ENCODE results near the gene SDHB. TPM values are rescaled to one million over a fixed set of nuclear protein-coding genes. Genes with fewer than 3 reads are reported as not detected.

SDHB gene
- total and polyA plus RNA-seq, 2 of the 8 experiments (the other 6 are each of a cell fraction or from before 2014, with no cell fraction given): 84.0 to 98.7 TPM

DNA sequence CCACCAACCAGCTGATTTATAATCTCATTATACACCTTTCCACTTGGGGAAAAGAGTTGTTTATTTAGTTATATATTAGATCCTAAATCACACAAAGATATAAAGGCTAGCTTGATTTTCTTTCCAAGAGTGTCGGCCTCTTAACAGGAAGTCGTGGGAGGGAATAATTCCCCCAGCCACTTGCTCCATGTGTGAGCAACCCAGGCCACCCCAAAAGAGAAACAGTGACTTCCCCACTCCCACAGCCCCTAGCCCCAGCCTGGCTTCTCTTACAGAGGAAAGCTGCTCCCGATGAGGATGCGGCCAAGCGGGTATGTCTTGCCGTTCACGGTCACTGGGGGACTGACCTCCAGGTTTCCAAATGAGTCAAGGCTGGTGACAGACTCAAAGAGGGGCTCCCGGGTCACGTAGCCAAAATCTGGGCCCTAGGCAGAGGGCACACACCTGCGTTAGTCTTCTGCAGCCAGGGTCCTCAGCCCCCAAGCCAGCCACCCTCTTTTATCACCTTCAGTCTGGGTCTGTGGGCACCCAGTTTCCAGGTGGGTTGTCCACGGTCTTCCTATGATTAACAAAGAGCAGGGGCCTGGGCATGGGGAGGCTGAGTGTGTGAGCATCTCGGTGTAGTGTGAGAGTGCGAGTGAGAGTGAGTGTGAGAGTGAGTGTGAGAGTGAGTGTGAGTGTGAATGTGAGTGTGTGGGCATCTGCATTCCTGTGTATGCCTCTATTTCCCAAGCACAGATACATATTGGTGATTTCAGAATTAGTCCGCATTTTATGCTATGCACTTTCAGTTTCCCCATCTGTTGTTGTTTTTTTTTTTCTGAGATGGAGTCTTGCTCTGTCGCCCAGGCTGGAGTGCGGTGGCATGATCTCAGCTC is 25.4 kb upstream of the SDHB start:
- FAIRE-seq: no peak
- Histone ChIP-seq H4K91ac (replicated peaks; ENCODE audit: insufficient read length, low read length) (no peak overlapping the region), H2AK5ac (ENCODE audit: low read depth, low read length) (no peak overlapping the region), H2BK5ac (ENCODE audit: low read depth, low read length) (no peak overlapping the region), H3K9ac (replicated peaks in 1 of 4; ENCODE audit: extremely low read depth in 1 of 4, low read depth in 3 of 4, low read length in 3 of 4) (no peak overlapping the region), H4K8ac (ENCODE audit: extremely low read depth, insufficient read depth, low read length) (no peak overlapping the region), H3K23me2 (ENCODE audit: low read depth, low read length) (no peaks in the 10 kb centered on the region), H2BK15ac (ENCODE audit: low read length) (no peak overlapping the region), H3K14ac (ENCODE audit: insufficient read length) (no peak overlapping the region), H3K4me2 (ENCODE audit: insufficient read depth in 1 of 2, low read depth in 2 of 2, low read length in 2 of 2) (no peak overlapping the region), H3K23ac (ENCODE audit: insufficient read length) (no peak overlapping the region), H3K36me3 (ENCODE audit: control insufficient read depth in 2 of 4, insufficient read depth in 4 of 4, low read length in 3 of 4) (no peaks in the 10 kb centered on the region), H3K4ac (replicated peaks; ENCODE audit: insufficient read length, low read depth, low read length) (no peak overlapping the region), H3K79me1 (ENCODE audit: low read depth, low read length) (no peaks in the 10 kb centered on the region), H2AFZ (ENCODE audit: low read length) (no peak overlapping the region), H3K56ac (replicated peaks; ENCODE audit: insufficient read length, low read depth, low read length) (no peak overlapping the region), H3K79me2 (ENCODE audit: control insufficient read depth in 1 of 2, insufficient read depth in 2 of 2, low read length in 2 of 2) (no peaks in the 10 kb centered on the region), H4K20me1 (replicated peaks in 1 of 2; ENCODE audit: control insufficient read depth in 1 of 2, insufficient read depth in 2 of 2, low read length in 2 of 2) (no peaks in the 10 kb centered on the region), H3K4me3 (ENCODE audit: extremely low read depth in 1 of 4, insufficient read depth in 2 of 4, low read depth in 3 of 4, low read length in 4 of 4) (no peak overlapping the region), H2BK12ac (ENCODE audit: low read depth, low read length) (no peak overlapping the region), H3K9me3 (ENCODE audit: insufficient read depth in 2 of 2, low read depth in 1 of 2, low read length in 1 of 2) (peaks cover 0 to 3% of the 10 kb centered on the region in 2 experiments; a peak in 1 of 4 replicates), H3K27me3 (replicated peaks in 1 of 4; ENCODE audit: control insufficient read depth in 3 of 4, extremely low read depth in 1 of 4, insufficient read depth in 3 of 4, low read length in 3 of 4) (no peaks in the 10 kb centered on the region), H3K18ac (ENCODE audit: extremely low read depth, low read length) (no peak overlapping the region), H2BK20ac (ENCODE audit: low read length) (no peak overlapping the region), H4K5ac (ENCODE audit: insufficient read length, low read depth, low read length) (no peak overlapping the region), H3K27ac (ENCODE audit: low read depth, low read length) (no peak overlapping the region), H2BK120ac (replicated peaks; ENCODE audit: low read depth, low read length) (no peak overlapping the region), H3K4me1 (replicated peaks in 1 of 4; ENCODE audit: control insufficient read depth in 3 of 4, insufficient read depth in 4 of 4, low read length in 3 of 4) (no peaks in the 10 kb centered on the region)
- POLR2A ChIA-PET (ENCODE audit: partially characterized antibody): interaction anchor here (0.9 kb wide), 1 partner anchor 69 kb away, joined by 3 read pairs; no protein-coding TSS in a partner anchor
- 88 to 100% methylated on average over 2 to 16 of the region's 16 CpGs for WGBS, 2 experiments (ENCODE audit: extremely low coverage in 1 of 2, insufficient coverage in 1 of 2, insufficient read length in 1 of 2, insufficient replicate concordance in 2 of 2, low coverage in 1 of 2, low lambda C conversion rate in 2 of 2, missing lambda C conversion rate in 1 of 2)
- no peak for TF ChIP-seq BCL11A (IDR thresholded peaks at IDR 0.05; ENCODE audit: low read depth in 2 of 2, low read length in 2 of 2)
- TF ChIP-seq ASH2L (IDR thresholded peaks at IDR 0.05; ENCODE audit: low read length): peak; percentile 84
- CTCF ChIA-PET (ENCODE audit: partially characterized antibody): interaction anchor here (0.8 to 2.3 kb wide), 7 partner anchors 8 to 292 kb away, joined by 3 to 12 read pairs (median 3); no protein-coding TSS in a partner anchor
- no peak for DNase-seq (ENCODE audit: low read depth in 1 of 2, low spot score in 2 of 2)
